Fibroblast of lung (primary cell): ENCODE results near the gene TSEN15. TPM values are rescaled to one million over a fixed set of nuclear protein-coding genes. Genes with fewer than 3 reads are reported as not detected.

Experiments
- DNase-seq, 2 donors: peaks; one replicate each; pipeline versions ENCODE4 v3.0.0 to v3.0.0-alpha.2; 2010; ENCODE audit warnings: low read depth in 2 of 2
- H2AFZ ChIP-seq: 2 replicates; pipeline ENCODE4 v1.5.1; 2012; ENCODE audit warnings: low read length, control low read depth, inconsistent platforms
- H3K27ac ChIP-seq: 2 replicates; pipeline ENCODE4 v1.5.1; 2011; ENCODE audit warnings: low read length, control low read depth; ENCODE audit not compliant: insufficient read depth
- H3K27me3 ChIP-seq: 2 replicates; pipeline ENCODE4 v1.5.1; 2011; ENCODE audit warnings: mild to moderate bottlenecking, low read length; ENCODE audit not compliant: control insufficient read depth, insufficient read depth
- H3K36me3 ChIP-seq: 2 replicates; pipeline ENCODE4 v1.5.1; 2011; ENCODE audit warnings: low read length; ENCODE audit not compliant: control insufficient read depth, insufficient read depth
- H3K4me1 ChIP-seq: 2 replicates; pipeline ENCODE4 v1.5.1; 2011; ENCODE audit warnings: low read length; ENCODE audit not compliant: control insufficient read depth, insufficient read depth; ENCODE audit errors: extremely low read depth
- H3K4me2 ChIP-seq: 2 replicates; pipeline ENCODE4 v1.5.1; 2011; ENCODE audit warnings: low read length, control low read depth; ENCODE audit not compliant: insufficient read depth; ENCODE audit errors: extremely low read depth
- H3K4me3 ChIP-seq, 4 experiments: fragments of 200-600 bp in 1 of 4; sonication (generic) in 1 of 4; replicated peaks in 1 of 4; 2 replicates each; pipeline ENCODE4 v1.5.1; 2011 to 2016; ENCODE audit warnings: low read length in 4 of 4, low read depth in 3 of 4, mild to moderate bottlenecking in 3 of 4, control low read depth in 2 of 4, inconsistent platforms in 1 of 4, mixed read lengths in 1 of 4; ENCODE audit not compliant: insufficient read depth in 1 of 4; ENCODE audit errors: control extremely low read depth in 1 of 4
- H3K79me2 ChIP-seq: 2 replicates; pipeline ENCODE4 v1.5.1; 2012; ENCODE audit warnings: mild to moderate bottlenecking, low read length, inconsistent platforms; ENCODE audit not compliant: control insufficient read depth, insufficient read depth
- H3K9ac ChIP-seq: 2 replicates; pipeline ENCODE4 v1.5.1; 2011; ENCODE audit warnings: mild to moderate bottlenecking, low read length, control low read depth; ENCODE audit not compliant: insufficient read depth
- H3K9me3 ChIP-seq: 2 replicates; pipeline ENCODE4 v1.5.1; 2012; ENCODE audit warnings: low read depth, low read length; ENCODE audit not compliant: control insufficient read depth, insufficient read depth
- H4K20me1 ChIP-seq: 2 replicates; pipeline ENCODE4 v1.5.1; 2011; ENCODE audit warnings: low read length; ENCODE audit not compliant: control insufficient read depth, insufficient read depth; ENCODE audit errors: extremely low read depth
- EZH2 ChIP-seq: IDR thresholded peaks from 2 replicates; pipeline ENCODE4 v1.5.1; 2012; ENCODE audit warnings: low read length, control low read depth, mild to moderate bottlenecking; ENCODE audit errors: missing control alignments
- polyA plus RNA-seq, 2 donors: library from polyadenylated mRNA; depleted of rRNA in 1 of 2; stranded (reverse) in 1 of 2; unstranded in 1 of 2; fragments of >200 nt; gene quantifications; 2 replicates each; pipeline ENCODE4 v1.2.1, GENCODE V29; 2011 to 2012; ENCODE audit warnings: missing spikeins in 1 of 2
- total RNA-seq: library from RNA; depleted of rRNA; stranded (reverse); fragments of >200 nt; gene quantifications from 2 replicates; pipeline ENCODE4 v1.2.1, GENCODE V29; 2014
- TF ChIP-seq, protein P1 (sequence below), 2 donors: IDR thresholded peaks in 1 of 2; conservative IDR thresholded peaks in 1 of 2; 1 replicate in 1 of 2; 2 replicates in 1 of 2; pipeline ENCODE4 v1.5.1; 2011 to 2012; ENCODE audit warnings: low read length in 2 of 2, control low read depth in 1 of 2, inconsistent platforms in 1 of 2, low read depth in 1 of 2, mild to moderate bottlenecking in 1 of 2

TSEN15 gene
- total and polyA plus RNA-seq, 2 donors (not counting 1 experiment from before 2014, with no cell fraction given) = 53.7 to 74.2 TPM

- H3K79me2 ChIP-seq = no peaks in the 10 kb centered on the region
- peak overlapping the region; percentile 17 for H3K4me2 ChIP-seq
- peak overlapping the region; percentile 16 for H2AFZ ChIP-seq
- no peak overlapping the region for H3K9ac ChIP-seq
- no peaks in the 10 kb centered on the region for H3K36me3 ChIP-seq
- H3K9me3 ChIP-seq = no peaks in the 10 kb centered on the region
- H3K4me3 ChIP-seq = no peak overlapping the region
- H3K27ac ChIP-seq = no peak overlapping the region
- TF ChIP-seq, protein P1, sequence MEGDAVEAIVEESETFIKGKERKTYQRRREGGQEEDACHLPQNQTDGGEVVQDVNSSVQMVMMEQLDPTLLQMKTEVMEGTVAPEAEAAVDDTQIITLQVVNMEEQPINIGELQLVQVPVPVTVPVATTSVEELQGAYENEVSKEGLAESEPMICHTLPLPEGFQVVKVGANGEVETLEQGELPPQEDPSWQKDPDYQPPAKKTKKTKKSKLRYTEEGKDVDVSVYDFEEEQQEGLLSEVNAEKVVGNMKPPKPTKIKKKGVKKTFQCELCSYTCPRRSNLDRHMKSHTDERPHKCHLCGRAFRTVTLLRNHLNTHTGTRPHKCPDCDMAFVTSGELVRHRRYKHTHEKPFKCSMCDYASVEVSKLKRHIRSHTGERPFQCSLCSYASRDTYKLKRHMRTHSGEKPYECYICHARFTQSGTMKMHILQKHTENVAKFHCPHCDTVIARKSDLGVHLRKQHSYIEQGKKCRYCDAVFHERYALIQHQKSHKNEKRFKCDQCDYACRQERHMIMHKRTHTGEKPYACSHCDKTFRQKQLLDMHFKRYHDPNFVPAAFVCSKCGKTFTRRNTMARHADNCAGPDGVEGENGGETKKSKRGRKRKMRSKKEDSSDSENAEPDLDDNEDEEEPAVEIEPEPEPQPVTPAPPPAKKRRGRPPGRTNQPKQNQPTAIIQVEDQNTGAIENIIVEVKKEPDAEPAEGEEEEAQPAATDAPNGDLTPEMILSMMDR (conservative IDR thresholded peaks at IDR 0.05 in 1 of 2, IDR thresholded peaks at IDR 0.05 in 1 of 2; ENCODE audit: low read depth in 1 of 2, low read length in 2 of 2) = no peak
- TF ChIP-seq EZH2 = no peak
- DNase-seq = no peak
- no peaks in the 10 kb centered on the region for H3K27me3 ChIP-seq
- H4K20me1 ChIP-seq = no peaks in the 10 kb centered on the region
- H3K4me1 ChIP-seq = peaks cover 2% of the 10 kb centered on the region
Observed at GRCh38 chr1:184018622-184019021, 32.9 kb upstream of the TSEN15 start.

DNA sequence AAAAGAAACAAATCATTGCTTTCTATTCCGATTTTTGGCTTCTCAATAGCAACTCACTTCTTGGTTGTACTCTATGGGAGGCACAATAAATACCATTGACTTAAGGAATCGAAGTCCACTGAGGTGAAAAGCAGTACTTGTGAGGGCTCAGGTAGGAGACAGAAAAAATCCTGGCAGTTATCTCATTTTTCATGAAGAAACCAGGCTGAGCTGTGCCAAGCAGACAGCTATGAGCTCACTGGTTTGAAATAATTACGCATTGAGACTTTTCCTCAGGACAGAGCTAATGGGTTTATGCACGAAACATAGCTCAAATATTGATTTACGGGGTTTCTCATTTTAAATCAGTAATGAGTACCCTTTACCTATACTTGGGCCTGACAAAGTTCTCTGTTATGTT lies 32.5 kb upstream of the TSEN15 start:
- Histone ChIP-seq H3K27ac (no peak overlapping the region), H3K27me3 (no peaks in the 10 kb centered on the region), H3K36me3 (no peaks in the 10 kb centered on the region), H2AFZ (peak overlapping the region; percentile 16), H3K79me2 (no peaks in the 10 kb centered on the region), H3K9ac (no peak overlapping the region), H3K4me1 (peaks cover 2% of the 10 kb centered on the region), H4K20me1 (no peaks in the 10 kb centered on the region), H3K4me3 (no peak overlapping the region), H3K4me2 (peak overlapping the region; percentile 17), H3K9me3 (no peaks in the 10 kb centered on the region)
- DNase-seq = no peak
- TF ChIP-seq, protein P1 (conservative IDR thresholded peaks at IDR 0.05 in 1 of 2, IDR thresholded peaks at IDR 0.05 in 1 of 2; ENCODE audit: low read depth in 1 of 2, low read length in 2 of 2) = no peak
- no peak for TF ChIP-seq EZH2

DNA sequence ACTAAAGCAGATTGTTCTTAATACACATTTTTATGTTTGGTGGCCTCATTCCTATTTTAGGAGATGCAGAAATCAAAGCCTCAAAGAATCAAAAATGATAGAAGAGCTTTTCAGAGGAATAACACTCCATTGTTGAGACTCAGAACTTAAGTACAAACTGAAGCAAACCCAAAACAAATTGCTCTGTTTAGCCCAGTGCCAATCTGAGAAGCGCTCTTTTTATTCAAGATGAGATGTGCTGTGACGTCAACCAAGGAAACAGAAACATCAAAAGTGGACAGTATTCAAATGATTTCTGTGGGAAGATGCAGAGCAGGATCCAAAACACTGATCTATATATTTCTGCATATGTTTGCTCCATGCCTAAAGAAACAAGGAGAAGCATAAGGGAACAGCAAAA lies 32.0 kb upstream of the TSEN15 start:
- Histone ChIP-seq H3K36me3 (no peaks in the 10 kb centered on the region), H2AFZ (no peak overlapping the region), H3K4me1 (peaks cover 2% of the 10 kb centered on the region), H3K27ac (no peak overlapping the region), H4K20me1 (no peaks in the 10 kb centered on the region), H3K27me3 (no peaks in the 10 kb centered on the region), H3K9ac (no peak overlapping the region), H3K4me2 (no peak overlapping the region), H3K9me3 (no peaks in the 10 kb centered on the region), H3K4me3 (no peak overlapping the region), H3K79me2 (no peaks in the 10 kb centered on the region)
- no peak for TF ChIP-seq EZH2
- TF ChIP-seq, protein P1 (conservative IDR thresholded peaks at IDR 0.05 in 1 of 2, IDR thresholded peaks at IDR 0.05 in 1 of 2; ENCODE audit: low read depth in 1 of 2, low read length in 2 of 2) = no peak
- no peak for DNase-seq
